ENCODE data around the gene BCDIN3D. TPM values are rescaled to one million over a fixed set of nuclear protein-coding genes. Genes with fewer than 3 reads are reported as not detected.

Gene BCDIN3D
- total and polyA plus RNA-seq, 3 experiments from 2014 or later, result 6.4 to 7.6 (median 6.5) TPM

GRCh38 chr12:49825971-49826421 is 16.9 kb downstream of the BCDIN3D start:
- Mint-ChIP-seq H3K4me3 (peak overlapping the region in 4 of 7 donors; percentile 75 to 97 (median 84)), H3K27me3 (no peaks in the 10 kb centered on the region), H3K27ac (peak overlapping the region in 2 of 8 donors; percentile 56 to 72), H3K4me1 (peaks cover 38 to 53% (median 49%) of the 10 kb centered on the region in 3 donors), H3K9me3 (no peaks in the 10 kb centered on the region), H3K36me3 (peaks cover 0 to 8% (median 0%) of the 10 kb centered on the region in 3 donors)
- no peak for DNase-seq
- Histone ChIP-seq H3K4me3 (ENCODE audit: low read length) (no peak overlapping the region), H3K27ac (ENCODE audit: low read depth, low read length) (no peak overlapping the region), H3K4me1 (ENCODE audit: insufficient read depth, low read length) (peaks cover 26% of the 10 kb centered on the region), H3K27me3 (ENCODE audit: insufficient read depth, low read length, poor library complexity, severe bottlenecking) (no peaks in the 10 kb centered on the region), H3K36me3 (ENCODE audit: insufficient read depth, low read length) (no peaks in the 10 kb centered on the region), H3K9me3 (ENCODE audit: low read length) (no peaks in the 10 kb centered on the region)
- ChIA-PET POLR2A (no interaction called here), CTCF (interaction anchor here (2.2 kb wide), 1 partner anchor 48 kb away, joined by 8 read pairs; no protein-coding TSS in a partner anchor)

GRCh38 chr12:49825360-49825970 is 17.4 kb downstream of the BCDIN3D start:
- Mint-ChIP-seq H3K9me3 (no peaks in the 10 kb centered on the region), H3K36me3 (peaks cover 0 to 8% (median 0%) of the 10 kb centered on the region in 3 donors), H3K27ac (peak overlapping the region in 3 of 8 donors; percentile 0 to 71 (median 41)), H3K4me3 (peak overlapping the region in 1 of 7 donors; percentile 14), H3K27me3 (no peaks in the 10 kb centered on the region), H3K4me1 (peaks cover 41 to 58% (median 53%) of the 10 kb centered on the region in 3 donors)
- ChIA-PET CTCF (interaction anchor here (1.0 kb wide), 1 partner anchor 14 kb away, joined by 3 read pairs; no protein-coding TSS in a partner anchor), POLR2A (no interaction called here)
- no peaks in the 10 kb centered on the region for H3K36me3 ChIP-seq (ENCODE audit: insufficient read depth, low read length)
- DNase-seq, result no peak
- no peaks in the 10 kb centered on the region for H3K9me3 ChIP-seq (ENCODE audit: low read length)
- H3K27ac ChIP-seq (ENCODE audit: low read depth, low read length), result no peak overlapping the region
- no peak overlapping the region for H3K4me3 ChIP-seq (ENCODE audit: low read length)
- peaks cover 31% of the 10 kb centered on the region for H3K4me1 ChIP-seq (ENCODE audit: insufficient read depth, low read length)
- H3K27me3 ChIP-seq (ENCODE audit: insufficient read depth, low read length, poor library complexity, severe bottlenecking), result no peaks in the 10 kb centered on the region

GRCh38 chr12:49824895-49825294 is 18.0 kb downstream of the BCDIN3D start:
- Histone ChIP-seq H3K27me3 (ENCODE audit: insufficient read depth, low read length, poor library complexity, severe bottlenecking) (no peaks in the 10 kb centered on the region), H3K4me1 (ENCODE audit: insufficient read depth, low read length) (peaks cover 31% of the 10 kb centered on the region), H3K36me3 (ENCODE audit: insufficient read depth, low read length) (no peaks in the 10 kb centered on the region), H3K27ac (ENCODE audit: low read depth, low read length) (no peak overlapping the region), H3K4me3 (ENCODE audit: low read length) (no peak overlapping the region), H3K9me3 (ENCODE audit: low read length) (no peaks in the 10 kb centered on the region)
- H3K27me3 Mint-ChIP-seq, result no peaks in the 10 kb centered on the region
- ChIA-PET POLR2A (interaction anchor here (0.6 kb wide), 1 partner anchor 151 kb away, joined by 4 read pairs; no protein-coding TSS in a partner anchor), CTCF (interaction anchor here (0.8 to 1.0 kb wide), 2 partner anchors 14 to 84 kb away, joined by 3 read pairs; partner anchors contain the start of gene TMBIM6)
- peaks cover 42 to 56% (median 53%) of the 10 kb centered on the region in 3 donors for H3K4me1 Mint-ChIP-seq
- DNase-seq, result no peak
- peaks cover 0 to 8% (median 0%) of the 10 kb centered on the region in 3 donors for H3K36me3 Mint-ChIP-seq
- H3K4me3 Mint-ChIP-seq, result peak overlapping the region in 1 of 7 donors; percentile 14
- no peaks in the 10 kb centered on the region for H3K9me3 Mint-ChIP-seq
- peak overlapping the region in 5 of 8 donors; percentile 0 to 71 (median 49) for H3K27ac Mint-ChIP-seq

- Histone ChIP-seq H3K4me3 (ENCODE audit: low read length) (no peak overlapping the region), H3K9me3 (ENCODE audit: low read length) (no peaks in the 10 kb centered on the region), H3K4me1 (ENCODE audit: insufficient read depth, low read length) (peaks cover 30% of the 10 kb centered on the region), H3K27ac (ENCODE audit: low read depth, low read length) (no peak overlapping the region), H3K36me3 (ENCODE audit: insufficient read depth, low read length) (no peaks in the 10 kb centered on the region), H3K27me3 (ENCODE audit: insufficient read depth, low read length, poor library complexity, severe bottlenecking) (no peaks in the 10 kb centered on the region)
- DNase-seq, result no peak
- Mint-ChIP-seq H3K27ac (peak overlapping the region in 2 of 8 donors; percentile 36 to 64), H3K4me1 (peaks cover 46 to 60% (median 57%) of the 10 kb centered on the region in 3 donors), H3K27me3 (no peaks in the 10 kb centered on the region), H3K4me3 (peak overlapping the region in 2 of 7 donors; percentile 13 to 46), H3K36me3 (peaks cover 0 to 8% (median 0%) of the 10 kb centered on the region in 3 donors), H3K9me3 (no peaks in the 10 kb centered on the region)
- CTCF ChIA-PET, result interaction anchor here (0.8 to 1.0 kb wide), 2 partner anchors 15 to 83 kb away, joined by 3 read pairs; partner anchors contain the start of gene TMBIM6
- POLR2A ChIA-PET, result interaction anchor here (0.6 kb wide), 1 partner anchor 152 kb away, joined by 4 read pairs; no protein-coding TSS in a partner anchor
Observed at GRCh38 chr12:49824416-49824815, 18.5 kb downstream of the BCDIN3D start.

GRCh38 chr12:49823951-49824350 is 19.0 kb downstream of the BCDIN3D start:
- H3K27me3 ChIP-seq (ENCODE audit: insufficient read depth, low read length, poor library complexity, severe bottlenecking), result no peaks in the 10 kb centered on the region
- DNase-seq, result no peak
- peaks cover 43 to 57% (median 55%) of the 10 kb centered on the region in 3 donors for H3K4me1 Mint-ChIP-seq
- POLR2A ChIA-PET, result no interaction called here
- H3K36me3 ChIP-seq (ENCODE audit: insufficient read depth, low read length), result no peaks in the 10 kb centered on the region
- H3K27me3 Mint-ChIP-seq, result no peaks in the 10 kb centered on the region
- CTCF ChIA-PET, result interaction anchor here (1.4 kb wide), 1 partner anchor 15 kb away, joined by 4 read pairs; no protein-coding TSS in a partner anchor
- no peaks in the 10 kb centered on the region for H3K9me3 Mint-ChIP-seq
- peak overlapping the region in 1 of 8 donors; percentile 15 for H3K27ac Mint-ChIP-seq
- peaks cover 25% of the 10 kb centered on the region for H3K4me1 ChIP-seq (ENCODE audit: insufficient read depth, low read length)
- no peak overlapping the region for H3K4me3 ChIP-seq (ENCODE audit: low read length)
- H3K36me3 Mint-ChIP-seq, result peaks cover 0 to 8% (median 0%) of the 10 kb centered on the region in 3 donors
- no peak overlapping the region for H3K27ac ChIP-seq (ENCODE audit: low read depth, low read length)
- peak overlapping the region in 1 of 7 donors; percentile 46 for H3K4me3 Mint-ChIP-seq
- H3K9me3 ChIP-seq (ENCODE audit: low read length), result no peaks in the 10 kb centered on the region

- no peak for DNase-seq
- Mint-ChIP-seq H3K9me3 (no peaks in the 10 kb centered on the region), H3K36me3 (peaks cover 0 to 5% (median 0%) of the 10 kb centered on the region in 3 donors), H3K27me3 (no peaks in the 10 kb centered on the region), H3K4me3 (no peak overlapping the region), H3K4me1 (peaks cover 37 to 51% (median 49%) of the 10 kb centered on the region in 3 donors), H3K27ac (no peak overlapping the region)
- Histone ChIP-seq H3K36me3 (ENCODE audit: insufficient read depth, low read length) (no peaks in the 10 kb centered on the region), H3K27ac (ENCODE audit: low read depth, low read length) (no peak overlapping the region), H3K4me1 (ENCODE audit: insufficient read depth, low read length) (peaks cover 22% of the 10 kb centered on the region), H3K27me3 (ENCODE audit: insufficient read depth, low read length, poor library complexity, severe bottlenecking) (no peaks in the 10 kb centered on the region), H3K9me3 (ENCODE audit: low read length) (no peaks in the 10 kb centered on the region), H3K4me3 (ENCODE audit: low read length) (no peak overlapping the region)
- ChIA-PET POLR2A (no interaction called here), CTCF (interaction anchor here (1.4 kb wide), 1 partner anchor 16 kb away, joined by 4 read pairs; no protein-coding TSS in a partner anchor)
Observed at GRCh38 chr12:49823350-49823749, 19.6 kb downstream of the BCDIN3D start.

- no peaks in the 10 kb centered on the region for H3K36me3 ChIP-seq (ENCODE audit: insufficient read depth, low read length)
- ChIA-PET CTCF (interaction anchor here (0.6 to 1.7 kb wide), 3 partner anchors 43 to 81 kb away, joined by 3 to 5 read pairs (median 4); partner anchors contain the start of gene TMBIM6), POLR2A (no interaction called here)
- H3K27ac Mint-ChIP-seq, result peak overlapping the region in 3 of 8 donors; percentile 14 to 51 (median 24)
- no peak for DNase-seq
- H3K4me3 Mint-ChIP-seq, result peak overlapping the region in 1 of 7 donors; percentile 69
- no peaks in the 10 kb centered on the region for H3K9me3 Mint-ChIP-seq
- H3K4me1 ChIP-seq (ENCODE audit: insufficient read depth, low read length), result peaks cover 14% of the 10 kb centered on the region
- no peaks in the 10 kb centered on the region for H3K27me3 ChIP-seq (ENCODE audit: insufficient read depth, low read length, poor library complexity, severe bottlenecking)
- H3K36me3 Mint-ChIP-seq, result peaks cover 0 to 8% (median 3%) of the 10 kb centered on the region in 3 donors
- no peaks in the 10 kb centered on the region for H3K27me3 Mint-ChIP-seq
- H3K9me3 ChIP-seq (ENCODE audit: low read length), result no peaks in the 10 kb centered on the region
- H3K4me1 Mint-ChIP-seq, result peaks cover 28 to 40% (median 39%) of the 10 kb centered on the region in 3 donors
- H3K27ac ChIP-seq (ENCODE audit: low read depth, low read length), result no peak overlapping the region
- no peak overlapping the region for H3K4me3 ChIP-seq (ENCODE audit: low read length)
Observed at GRCh38 chr12:49821373-49822287, 21.3 kb downstream of the BCDIN3D start.
